GM21717 (cell line): ENCODE measurements around the gene TM4SF20.
"Not testable (repeated sequence)": the region's sequence is repeated elsewhere in the genome, so short reads cannot be mapped to it uniquely, and the experiment has no call there.

Experiments used
- ATAC-seq: cut with Tn5 transposase; IDR thresholded peaks from one replicate; pipeline ENCODE4 v1.9.1; 2021; ENCODE audit warnings: mild to moderate bottlenecking, moderate library complexity; ENCODE audit not compliant: unreplicated experiment

The TM4SF20 gene

GRCh38 chr2:227368574-227368973 is 10.5 kb downstream of the TM4SF20 start:
- ATAC-seq: no peak

- no peak for ATAC-seq
Observed at GRCh38 chr2:227367427-227367795, 11.7 kb downstream of the TM4SF20 start.

- ATAC-seq: no peak
Observed at GRCh38 chr2:227366769-227367426, 12.2 kb downstream of the TM4SF20 start.

- ATAC-seq: no peak
Observed at GRCh38 chr2:227365833-227366232, 13.3 kb downstream of the TM4SF20 start.

GRCh38 chr2:227364585-227365263 is 14.4 kb downstream of the TM4SF20 start:
- not testable (repeated sequence) for ATAC-seq

GRCh38 chr2:227363756-227364155 is 15.3 kb downstream of the TM4SF20 start:
- no peak for ATAC-seq

- no peak for ATAC-seq
Observed at GRCh38 chr2:227360351-227360750, 18.8 kb downstream of the TM4SF20 start.

GRCh38 chr2:227351639-227352038 is 27.5 kb downstream of the TM4SF20 start:
- peak; percentile 91 for ATAC-seq

GRCh38 chr2:227349989-227350612 is 29.0 kb downstream of the TM4SF20 start:
- ATAC-seq: no peak

- ATAC-seq: no peak
Observed at GRCh38 chr2:227348324-227348723, 30.8 kb downstream of the TM4SF20 start.

- no peak for ATAC-seq
Observed at GRCh38 chr2:227347117-227347516, 32.0 kb downstream of the TM4SF20 start.

- ATAC-seq: no peak
Observed at GRCh38 chr2:227344231-227344630, 34.9 kb downstream of the TM4SF20 start.

- ATAC-seq: no peak
Observed at GRCh38 chr2:227341553-227341952, 37.6 kb downstream of the TM4SF20 start.

GRCh38 chr2:227340106-227340505 is 39.0 kb downstream of the TM4SF20 start:
- no peak for ATAC-seq

- ATAC-seq: no peak
Observed at GRCh38 chr2:227339098-227339599, 40.0 kb downstream of the TM4SF20 start.

- no peak for ATAC-seq
Observed at GRCh38 chr2:227337442-227337841, 41.7 kb downstream of the TM4SF20 start.

GRCh38 chr2:227335713-227336112 is 43.4 kb downstream of the TM4SF20 start:
- ATAC-seq: no peak

GRCh38 chr2:227326783-227327182 is 52.3 kb downstream of the TM4SF20 start:
- ATAC-seq: no peak

- ATAC-seq: peak; percentile 14
Observed at GRCh38 chr2:227325839-227326195, 53.3 kb downstream of the TM4SF20 start.

- ATAC-seq: peak; percentile 97
Observed at GRCh38 chr2:227324995-227325838, 53.9 kb downstream of the TM4SF20 start, which contains the start of gene MFF. Gene MFF, plus strand, starts transcription at chr2:227325251. Its CDS starts 5,415 bp downstream, at chr2:227330666.

- ATAC-seq: peak; percentile 16
Observed at GRCh38 chr2:227324642-227324994, 54.5 kb downstream of the TM4SF20 start.
